Measurements from ENCODE around the gene VRK2.

The VRK2 gene

DNA sequence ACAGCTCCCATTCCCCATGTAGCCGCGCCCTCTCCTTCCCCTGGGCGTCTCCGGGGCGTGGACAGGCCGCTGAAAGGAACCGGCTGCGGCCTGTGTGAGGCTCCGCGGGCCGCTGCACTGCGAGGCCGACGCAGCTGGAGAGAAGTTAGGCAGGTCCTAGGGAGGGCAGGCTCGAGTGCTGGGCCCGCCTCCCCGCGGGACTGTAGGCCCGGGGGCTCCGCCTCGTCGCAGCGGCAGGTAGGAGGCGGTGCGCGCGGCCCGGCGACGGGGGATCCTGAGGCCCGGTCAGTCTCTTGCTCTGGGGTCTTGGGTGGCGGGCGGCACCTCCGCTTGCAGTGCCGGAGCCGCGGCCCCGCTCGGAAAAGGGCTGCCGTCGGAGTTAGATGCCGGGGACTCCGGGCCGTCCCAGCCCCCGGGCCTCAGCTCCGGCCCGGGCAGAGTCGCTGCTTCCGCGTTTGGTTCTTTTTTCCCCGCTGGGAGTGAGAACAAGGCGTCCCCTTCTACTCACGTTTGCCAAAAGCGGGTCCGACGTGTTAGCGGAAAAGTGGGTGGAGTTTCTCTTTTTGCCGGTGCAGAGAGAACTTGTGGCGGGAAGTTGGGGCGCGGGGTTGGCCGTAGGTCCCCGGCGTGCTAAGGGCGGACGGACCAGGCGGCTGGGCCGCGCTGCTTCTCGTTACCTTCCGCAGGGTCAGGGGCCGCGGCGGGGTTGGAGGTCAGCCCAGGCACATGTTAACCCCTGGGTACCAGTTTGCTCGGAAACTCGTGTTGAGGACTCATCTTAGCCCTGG is at the start of gene VRK2:
Gene VRK2, plus strand, starts transcription at position 222 of the 788 bp plus-strand sequence. CDS start 2,026 bp downstream, outside the sequence.
- peak; percentile 98 for DNase-seq (ENCODE audit: low read depth, low spot score)

DNA sequence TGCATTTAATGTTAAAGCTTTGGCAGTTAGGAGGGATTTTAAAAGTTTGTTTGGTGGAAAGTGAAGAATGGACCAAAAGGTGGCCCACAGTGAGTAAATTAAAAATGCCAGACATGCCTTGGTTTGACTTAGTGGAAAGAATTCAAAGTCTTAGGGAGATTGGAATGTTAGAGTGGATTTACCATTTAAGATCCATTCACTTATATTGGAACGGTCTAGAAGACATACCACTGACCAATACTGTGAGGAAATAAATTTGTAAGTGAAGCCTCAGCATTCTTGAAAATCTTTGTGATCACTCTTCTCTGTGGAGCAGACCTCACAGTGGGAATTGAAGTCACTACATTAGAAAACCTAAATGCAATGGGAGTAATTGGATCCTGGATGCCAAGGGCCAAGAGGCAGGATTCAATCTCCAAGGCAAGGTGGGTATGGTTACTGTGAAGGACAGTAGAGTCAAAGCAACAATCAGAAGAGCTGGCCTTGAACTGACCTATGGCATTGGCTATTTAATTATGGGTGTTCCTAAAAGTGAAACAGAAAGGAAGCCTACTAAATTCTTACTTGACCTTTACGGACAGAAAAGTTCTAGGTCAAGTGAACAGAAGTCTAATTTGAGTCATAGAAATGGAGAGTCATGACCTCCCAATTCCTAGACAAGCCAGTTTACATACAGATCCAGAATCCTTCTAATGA is 40.2 kb upstream of the VRK2 start:
- no peak for DNase-seq (ENCODE audit: low read depth, low spot score)

- no peak for DNase-seq (ENCODE audit: low read depth, low spot score)
Observed at GRCh38 chr2:58006952-58007284, 39.7 kb upstream of the VRK2 start.

DNA sequence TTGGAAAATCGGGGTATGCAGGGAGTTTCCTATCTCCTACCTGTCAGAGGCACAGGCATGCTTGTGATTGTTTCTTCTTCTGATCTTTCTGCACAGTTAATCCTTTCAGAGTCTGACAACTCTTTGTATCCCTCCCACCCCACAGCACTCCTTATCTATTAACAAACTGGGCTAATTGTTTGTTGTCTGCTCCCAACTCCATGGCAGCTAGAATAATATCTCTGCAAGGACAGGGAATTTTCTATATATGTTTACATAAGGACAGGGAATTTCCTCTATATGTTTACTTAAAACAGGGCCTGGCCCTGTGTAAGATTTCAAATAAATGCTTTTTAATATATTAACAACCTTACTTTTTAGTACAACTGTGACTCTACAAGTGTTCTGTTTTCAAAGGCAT is 36.0 kb upstream of the VRK2 start:
- no peak for DNase-seq (ENCODE audit: low read depth, low spot score)

DNA sequence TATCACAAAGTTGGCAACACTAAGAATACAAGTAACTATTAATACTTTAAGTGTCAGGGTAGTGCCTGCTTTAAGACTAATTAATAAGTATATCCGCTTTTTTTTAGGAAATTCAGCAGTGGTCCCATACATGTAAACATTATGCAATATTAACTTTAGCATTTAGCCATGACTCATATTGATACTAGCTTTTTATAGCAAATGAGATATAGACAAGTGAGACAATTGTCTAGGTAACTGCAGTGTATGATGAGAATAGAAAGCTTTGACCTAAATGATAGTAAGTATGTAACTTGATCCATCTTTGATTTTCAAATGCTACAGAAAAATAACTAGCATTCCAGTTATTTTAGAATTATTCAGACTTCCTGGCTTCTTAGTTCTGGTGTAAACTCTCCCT is 27.4 kb upstream of the VRK2 start:
- DNase-seq (ENCODE audit: low read depth, low spot score), result no peak

DNA sequence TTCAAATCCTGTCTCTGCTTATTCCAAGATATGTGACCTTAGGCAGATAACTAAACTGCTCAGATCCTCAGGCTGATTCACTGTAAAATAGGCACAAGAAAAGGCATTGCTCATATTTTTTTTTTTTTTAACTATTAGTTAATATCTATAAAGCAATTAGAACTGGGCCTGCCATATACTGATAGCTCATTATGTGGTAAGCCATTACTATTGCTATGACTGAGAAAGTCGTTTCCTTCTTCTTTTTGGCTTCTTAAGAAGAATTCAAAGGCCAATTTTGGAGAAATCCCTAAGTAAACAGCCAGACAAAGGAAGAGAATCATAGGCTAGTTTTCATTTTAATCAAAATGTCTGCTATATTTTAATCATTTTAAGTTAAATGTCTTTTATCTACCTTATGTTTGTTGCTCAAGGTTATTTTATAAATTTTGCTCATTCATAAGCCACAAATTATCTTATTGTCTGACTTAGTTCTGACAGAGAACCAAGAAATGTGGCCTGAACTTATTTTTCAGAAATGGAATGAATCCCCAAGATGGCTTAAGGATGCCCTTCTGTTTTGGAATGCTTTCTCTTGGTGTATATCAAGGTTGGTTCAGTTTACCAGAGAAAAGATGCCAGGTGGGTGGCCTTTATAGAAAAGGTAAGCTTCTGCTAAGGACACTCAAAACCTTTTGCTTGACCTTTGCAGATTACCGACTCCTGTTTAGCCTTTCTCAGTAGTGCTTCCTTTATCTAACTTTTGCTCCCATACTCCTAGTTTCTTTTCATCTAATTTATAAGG is 21.3 kb upstream of the VRK2 start:
- no peak for DNase-seq (ENCODE audit: low read depth, low spot score)

- DNase-seq (ENCODE audit: low read depth, low spot score), result no peak
Observed at GRCh38 chr2:58027029-58027428, 19.6 kb upstream of the VRK2 start.

DNA sequence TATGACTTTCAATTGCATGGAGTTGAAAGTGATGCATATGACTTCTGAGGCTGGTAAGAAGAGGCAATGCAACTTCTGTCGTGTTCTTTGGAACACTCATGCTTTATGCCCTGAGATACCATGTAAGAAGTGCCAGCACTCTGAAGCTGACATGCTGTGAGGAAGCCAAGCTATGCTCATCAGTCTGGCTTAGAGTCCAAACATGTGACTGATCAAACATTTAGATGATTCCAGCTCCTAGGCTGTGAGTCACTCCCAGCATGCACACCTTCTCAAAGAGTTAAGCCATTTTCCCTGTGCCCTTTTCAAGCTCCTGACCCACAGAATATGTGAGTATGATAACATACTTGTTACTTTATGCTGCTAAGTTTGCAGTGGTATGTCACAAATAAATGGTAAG is 15.8 kb upstream of the VRK2 start:
- DNase-seq (ENCODE audit: low read depth, low spot score), result no peak

DNA sequence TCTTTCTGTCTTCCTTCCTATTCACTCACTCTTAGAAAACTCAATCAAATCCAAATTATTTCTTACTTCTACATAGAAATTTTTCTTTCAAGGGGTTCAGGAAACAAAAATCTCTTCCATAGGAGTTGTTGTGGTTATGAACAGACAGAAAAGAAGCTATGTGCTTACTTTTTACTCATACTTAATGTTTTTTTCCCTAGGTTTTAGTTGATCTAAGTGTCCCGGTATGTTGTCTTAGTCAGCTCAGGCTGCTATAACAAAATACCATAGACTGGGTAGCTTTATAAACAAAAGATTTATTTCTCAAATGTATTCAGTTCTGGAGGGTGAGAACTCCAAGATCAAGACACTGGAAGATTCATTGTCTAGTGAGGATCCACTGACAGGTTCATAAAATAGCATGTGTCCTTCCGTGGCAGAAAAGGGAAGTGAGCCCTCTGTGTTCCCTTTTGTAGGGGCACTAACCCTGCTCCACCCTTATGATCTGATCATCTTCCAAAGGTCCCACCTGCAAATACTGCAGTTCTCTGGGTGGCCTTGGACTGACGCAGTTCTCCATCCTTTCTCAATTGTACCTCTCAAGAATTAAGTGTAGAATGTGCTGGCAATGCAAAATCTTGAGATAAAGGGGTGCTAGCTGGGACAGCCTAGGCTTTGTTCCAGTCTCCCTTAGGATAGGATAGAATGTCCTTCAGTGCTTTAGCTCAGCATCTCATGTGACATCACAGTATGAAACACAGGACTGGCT is 14.4 kb upstream of the VRK2 start:
- no peak for DNase-seq (ENCODE audit: low read depth, low spot score)

GRCh38 chr2:58032764-58033080 is 13.9 kb upstream of the VRK2 start:
- peak; percentile 3 for DNase-seq (ENCODE audit: low read depth, low spot score)

- no peak for DNase-seq (ENCODE audit: low read depth, low spot score)
Observed at GRCh38 chr2:58033530-58033929, 13.1 kb upstream of the VRK2 start.

DNA sequence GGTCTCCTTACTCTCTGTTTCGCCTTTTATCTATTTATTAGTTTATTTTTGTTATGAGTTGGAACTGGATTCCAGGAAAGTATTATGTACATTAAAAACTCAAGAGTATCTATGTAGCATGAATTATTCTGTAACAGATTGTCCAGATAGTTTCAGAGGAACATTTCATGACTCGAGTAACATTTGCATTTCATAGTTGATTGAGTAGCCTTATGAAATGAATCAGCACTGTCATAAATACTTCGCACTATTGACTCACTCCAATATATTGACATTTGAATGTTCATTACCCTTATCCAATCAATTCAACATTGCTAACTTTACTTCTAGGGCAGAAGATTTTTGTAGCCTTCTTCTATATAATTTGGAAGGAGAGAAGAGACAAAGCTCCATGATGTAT is 11.3 kb upstream of the VRK2 start:
- no peak for DNase-seq (ENCODE audit: low read depth, low spot score)

- DNase-seq (ENCODE audit: low read depth, low spot score), result no peak
Observed at GRCh38 chr2:58039170-58039611, 7.4 kb upstream of the VRK2 start.

- no peak for DNase-seq (ENCODE audit: low read depth, low spot score)
Observed at GRCh38 chr2:58042486-58042970, 4.1 kb upstream of the VRK2 start.

DNA sequence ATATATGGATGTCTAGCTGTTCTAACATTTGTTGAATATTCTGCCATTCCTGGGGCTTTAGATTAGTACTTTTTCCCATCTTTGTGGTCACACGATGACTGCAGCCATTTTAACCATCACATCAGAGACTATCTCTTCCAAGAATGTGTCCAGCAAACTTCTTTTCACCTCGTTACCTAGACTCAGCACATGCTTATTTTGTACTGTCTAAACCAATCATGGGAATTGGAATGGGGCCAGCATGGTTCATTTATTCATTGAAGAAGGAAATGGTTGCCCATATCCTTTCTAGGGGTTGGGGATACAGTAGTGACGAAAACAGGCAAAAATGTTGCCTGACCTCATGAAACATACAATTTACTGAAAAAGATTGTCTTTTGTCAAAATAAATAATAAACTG is 2.5 kb upstream of the VRK2 start:
- DNase-seq (ENCODE audit: low read depth, low spot score), result no peak

DNA sequence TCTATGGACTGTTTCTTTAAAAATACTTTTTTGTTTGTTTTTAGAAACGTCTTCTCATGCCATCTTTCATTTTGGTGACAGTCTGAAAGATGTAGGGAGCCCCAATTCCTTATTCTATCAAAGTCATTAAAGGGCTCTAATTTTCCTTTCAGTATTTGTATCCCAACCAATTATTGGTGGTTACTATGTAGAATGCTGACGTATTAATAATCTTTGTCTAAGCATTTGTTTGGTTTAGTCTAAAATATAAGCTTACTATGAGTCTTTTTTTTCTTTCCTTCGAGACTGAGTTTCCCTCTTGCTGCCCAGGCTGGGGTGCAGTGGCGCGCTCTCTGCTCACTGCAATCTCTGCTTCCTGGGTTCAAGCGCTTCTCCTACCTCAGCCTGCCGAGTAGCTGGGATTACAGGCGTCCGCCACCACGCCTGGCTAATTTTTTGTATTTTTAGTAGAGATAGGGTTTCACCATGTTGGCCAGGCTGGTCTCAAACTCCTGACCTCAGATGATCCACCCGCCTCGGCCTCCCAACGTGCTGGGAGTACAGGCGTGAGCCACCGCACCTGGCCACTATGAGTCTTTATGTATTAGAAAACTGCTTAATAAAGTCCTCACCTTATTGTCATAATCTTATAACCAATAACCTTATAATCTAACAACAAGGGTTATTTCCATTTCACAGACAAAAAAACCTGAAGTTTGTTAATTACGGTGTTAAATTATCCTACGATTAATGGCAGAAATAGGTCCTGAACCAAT is 849 bp upstream of the VRK2 start:
- no peak for DNase-seq (ENCODE audit: low read depth, low spot score)

GRCh38 chr2:58046335-58046584 is 346 bp upstream of the VRK2 start:
- DNase-seq (ENCODE audit: low read depth, low spot score), result no peak

- DNase-seq (ENCODE audit: low read depth, low spot score), result no peak
Observed at GRCh38 chr2:58047373-58047935, 848 bp downstream of the VRK2 start.

GRCh38 chr2:58047961-58048360 is 1.4 kb downstream of the VRK2 start:
- no peak for DNase-seq (ENCODE audit: low read depth, low spot score)

DNA sequence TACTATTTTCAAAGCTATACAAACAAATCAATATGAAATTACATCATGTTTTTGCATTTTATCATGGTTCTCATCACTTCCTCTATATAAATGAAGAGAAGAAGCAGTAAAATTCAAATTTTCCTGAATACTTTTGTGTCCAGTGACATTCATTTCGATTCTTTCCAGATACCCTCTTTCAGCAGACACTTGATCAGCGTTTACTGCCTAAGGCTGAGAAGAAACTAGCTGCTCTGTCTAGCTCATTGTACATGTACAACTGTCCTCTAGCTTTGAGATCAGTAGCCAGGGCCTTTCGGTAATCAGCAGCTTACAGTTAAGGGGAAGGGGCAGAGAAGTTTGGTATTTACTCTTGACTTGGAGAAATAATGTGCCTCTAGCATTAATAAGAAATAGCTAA is 4.8 kb downstream of the VRK2 start:
- no peak for DNase-seq (ENCODE audit: low read depth, low spot score)

GRCh38 chr2:58052978-58053377 is 6.4 kb downstream of the VRK2 start:
- DNase-seq (ENCODE audit: low read depth, low spot score), result no peak

All from ELF-1 (cell line).